ENCODE measurements around the gene SOX13.

Gene SOX13

GRCh38 chr1:204108312-204109141 is 35.6 kb downstream of the SOX13 start:
- DNase-seq (ENCODE audit: low read depth in 2 of 2): no peak

- DNase-seq (ENCODE audit: low read depth in 2 of 2): no peak
Observed at GRCh38 chr1:204110894-204111633, 38.1 kb downstream of the SOX13 start.

GRCh38 chr1:204112876-204113730 is 40.2 kb downstream of the SOX13 start:
- DNase-seq (ENCODE audit: low read depth in 2 of 2): no peak

- DNase-seq (ENCODE audit: low read depth in 2 of 2): no peak
Observed at GRCh38 chr1:204113896-204114295, 41.0 kb downstream of the SOX13 start.

- DNase-seq (ENCODE audit: low read depth in 2 of 2): no peak
Observed at GRCh38 chr1:204114606-204115005, 41.7 kb downstream of the SOX13 start.

- DNase-seq (ENCODE audit: low read depth in 2 of 2): no peak
Observed at GRCh38 chr1:204115116-204115515, 42.2 kb downstream of the SOX13 start.

- DNase-seq (ENCODE audit: low read depth in 2 of 2): no peak
Observed at GRCh38 chr1:204116539-204116938, 43.6 kb downstream of the SOX13 start.

- no peak for DNase-seq (ENCODE audit: low read depth in 2 of 2)
Observed at GRCh38 chr1:204121840-204122555, 49.1 kb downstream of the SOX13 start.

GRCh38 chr1:204123376-204123775 is 50.5 kb downstream of the SOX13 start:
- no peak for DNase-seq (ENCODE audit: low read depth in 2 of 2)

- no peak for DNase-seq (ENCODE audit: low read depth in 2 of 2)
Observed at GRCh38 chr1:204124639-204125038, 51.7 kb downstream of the SOX13 start.

GRCh38 chr1:204125759-204126351 is 52.9 kb downstream of the SOX13 start:
- no peak for DNase-seq (ENCODE audit: low read depth in 2 of 2)

GRCh38 chr1:204126386-204126785 is 53.5 kb downstream of the SOX13 start:
- DNase-seq (ENCODE audit: low read depth in 2 of 2): no peak

GRCh38 chr1:204126956-204127355 is 54.0 kb downstream of the SOX13 start:
- no peak for DNase-seq (ENCODE audit: low read depth in 2 of 2)

GRCh38 chr1:204127597-204128242 is 54.8 kb downstream of the SOX13 start:
- peak; percentile 62 to 72 for DNase-seq (ENCODE audit: low read depth in 2 of 2)

GRCh38 chr1:204128464-204128963 is 55.6 kb downstream of the SOX13 start:
- no peak for DNase-seq (ENCODE audit: low read depth in 2 of 2)

- DNase-seq (ENCODE audit: low read depth in 2 of 2): peak; percentile 20 to 32
Observed at GRCh38 chr1:204128964-204129896, 56.3 kb downstream of the SOX13 start.

GRCh38 chr1:204130178-204130577 is 57.3 kb downstream of the SOX13 start:
- DNase-seq (ENCODE audit: low read depth in 2 of 2): no peak

- DNase-seq (ENCODE audit: low read depth in 2 of 2): peak; percentile 66 to 67
Observed at GRCh38 chr1:204130981-204131892, 58.3 kb downstream of the SOX13 start.
